GM20000 (cell line): ENCODE measurements around the gene NFIX.

Experiments used
- DNase-seq: peaks from one replicate; pipeline ENCODE4 v3.0.0; 2012; ENCODE audit warnings: low spot score
- CTCF ChIP-seq: IDR thresholded peaks from 2 replicates; pipeline ENCODE4 v1.5.1; 2012; ENCODE audit warnings: mild to moderate bottlenecking, control low read depth; ENCODE audit errors: extremely low read depth, missing control alignments

The NFIX gene

GRCh38 chr19:13104848-13105711, 109.8 kb downstream of the NFIX start:
- no peak for TF ChIP-seq CTCF
- DNase-seq: peak; percentile 47

GRCh38 chr19:13109361-13110098, 114.3 kb downstream of the NFIX start:
- TF ChIP-seq CTCF: no peak
- no peak for DNase-seq

GRCh38 chr19:13110099-13110610, 114.9 kb downstream of the NFIX start:
- TF ChIP-seq CTCF: no peak
- no peak for DNase-seq

- TF ChIP-seq CTCF: no peak
- no peak for DNase-seq
Measured at GRCh38 chr19:13112555-13112954, 117.3 kb downstream of the NFIX start.

- no peak for DNase-seq
- no peak for TF ChIP-seq CTCF
Measured at GRCh38 chr19:13115936-13116281, 120.6 kb downstream of the NFIX start.

- no peak for TF ChIP-seq CTCF
- peak; percentile 93 for DNase-seq
Measured at GRCh38 chr19:13116282-13117175, 121.3 kb downstream of the NFIX start, which contains the start of gene TRMT1. Gene TRMT1, minus strand, starts transcription at chr19:13116740. Its CDS starts 341 bp downstream, at chr19:13116399.
